IgD-negative memory B cell (primary cell): ENCODE data around the gene GPR173. TPM values are rescaled to one million over a fixed set of nuclear protein-coding genes. Genes with fewer than 3 reads are reported as not detected.
A peak's percentile ranks its signal among the peaks of the same experiment; 100 is the strongest.

ENCODE experiments used
- H3K27ac Mint-ChIP-seq, 3 donors: one replicate each; pipeline ENCODE4 v1.8.0; 2020 to 2022; ENCODE audit warnings: mild to moderate bottlenecking in 3 of 3, mixed read lengths in 3 of 3, moderate library complexity in 1 of 3
- H3K27me3 Mint-ChIP-seq: one replicate; pipeline ENCODE4 v1.8.0; 2021; ENCODE audit warnings: mixed read lengths
- H3K36me3 Mint-ChIP-seq: one replicate; pipeline ENCODE4 v1.8.0; 2020; ENCODE audit warnings: mild to moderate bottlenecking, mixed read lengths
- H3K4me1 Mint-ChIP-seq, 3 donors: one replicate each; pipeline ENCODE4 v1.8.0; 2020 to 2022; ENCODE audit warnings: mixed read lengths in 3 of 3, mild to moderate bottlenecking in 1 of 3
- H3K4me3 Mint-ChIP-seq, 4 donors: one replicate each; pipeline ENCODE4 v1.8.0; 2020 to 2022; ENCODE audit warnings: mild to moderate bottlenecking in 4 of 4, mixed read lengths in 4 of 4, moderate library complexity in 3 of 4
- H3K9me3 Mint-ChIP-seq, 3 donors: one replicate each; pipeline ENCODE4 v1.8.0; 2020 to 2021; ENCODE audit warnings: mixed read lengths in 3 of 3, mild to moderate bottlenecking in 1 of 3
- polyA plus RNA-seq: library from polyadenylated mRNA; unstranded; fragments of 300-500 nt; fragmentation: Illumina TruSeq; gene quantifications from one replicate; pipeline ENCODE4 v1.2.3, GENCODE V29; 2021

The GPR173 gene
- polyA plus RNA-seq, 1 donor from 2014 or later: not detected

DNA sequence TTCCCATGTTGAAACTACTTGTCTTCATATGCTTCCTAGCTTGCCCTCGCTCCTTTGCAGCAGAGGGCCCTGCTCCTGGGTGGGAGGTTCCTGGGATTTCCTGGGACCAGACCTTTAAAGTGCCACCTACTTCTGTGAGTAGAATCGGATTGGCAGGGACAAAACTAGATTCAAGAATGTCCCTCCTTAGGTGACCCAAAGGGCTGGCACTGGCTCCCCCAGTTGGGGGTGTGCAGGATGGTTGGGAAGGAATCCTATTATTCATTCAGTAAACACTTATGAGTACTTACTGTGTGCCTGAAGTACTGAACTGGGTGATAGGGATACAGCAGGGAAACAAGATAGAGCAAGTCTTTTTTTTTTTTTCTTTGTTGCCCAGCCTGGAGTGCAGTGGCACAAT lies 42.8 kb downstream of the GPR173 start:
- peaks cover 2% of the 10 kb centered on the region for H3K27me3 Mint-ChIP-seq
- no peak overlapping the region for H3K4me3 Mint-ChIP-seq
- H3K9me3 Mint-ChIP-seq: no peaks in the 10 kb centered on the region
- peaks cover 9 to 27% (median 14%) of the 10 kb centered on the region in 3 donors for H3K4me1 Mint-ChIP-seq
- no peaks in the 10 kb centered on the region for H3K36me3 Mint-ChIP-seq
- no peak overlapping the region for H3K27ac Mint-ChIP-seq

DNA sequence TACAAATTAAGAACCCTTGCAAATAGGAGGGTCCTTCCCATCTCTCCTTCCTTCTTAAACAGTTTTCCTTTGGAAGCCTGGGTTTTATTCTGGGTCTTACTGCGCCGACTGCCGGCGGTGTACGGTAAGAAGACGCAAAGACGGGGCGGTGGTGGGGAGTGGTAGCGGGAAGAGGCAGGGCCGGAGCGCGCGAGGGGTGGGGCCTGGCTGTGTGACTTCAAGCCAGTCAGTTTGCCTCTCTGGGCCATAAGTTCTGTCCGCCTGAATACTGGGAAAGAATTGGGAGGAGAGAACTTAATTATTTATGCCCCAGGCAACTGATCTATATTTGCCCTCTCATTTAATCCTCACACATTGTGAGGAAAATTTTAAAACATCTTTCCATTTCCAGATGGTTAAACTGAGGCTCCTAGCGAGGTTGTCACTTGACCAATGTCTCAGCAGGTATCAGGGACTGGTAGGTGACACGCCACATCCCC lies 44.6 kb downstream of the GPR173 start:
- peaks cover under 1% of the 10 kb centered on the region for H3K27me3 Mint-ChIP-seq

DNA sequence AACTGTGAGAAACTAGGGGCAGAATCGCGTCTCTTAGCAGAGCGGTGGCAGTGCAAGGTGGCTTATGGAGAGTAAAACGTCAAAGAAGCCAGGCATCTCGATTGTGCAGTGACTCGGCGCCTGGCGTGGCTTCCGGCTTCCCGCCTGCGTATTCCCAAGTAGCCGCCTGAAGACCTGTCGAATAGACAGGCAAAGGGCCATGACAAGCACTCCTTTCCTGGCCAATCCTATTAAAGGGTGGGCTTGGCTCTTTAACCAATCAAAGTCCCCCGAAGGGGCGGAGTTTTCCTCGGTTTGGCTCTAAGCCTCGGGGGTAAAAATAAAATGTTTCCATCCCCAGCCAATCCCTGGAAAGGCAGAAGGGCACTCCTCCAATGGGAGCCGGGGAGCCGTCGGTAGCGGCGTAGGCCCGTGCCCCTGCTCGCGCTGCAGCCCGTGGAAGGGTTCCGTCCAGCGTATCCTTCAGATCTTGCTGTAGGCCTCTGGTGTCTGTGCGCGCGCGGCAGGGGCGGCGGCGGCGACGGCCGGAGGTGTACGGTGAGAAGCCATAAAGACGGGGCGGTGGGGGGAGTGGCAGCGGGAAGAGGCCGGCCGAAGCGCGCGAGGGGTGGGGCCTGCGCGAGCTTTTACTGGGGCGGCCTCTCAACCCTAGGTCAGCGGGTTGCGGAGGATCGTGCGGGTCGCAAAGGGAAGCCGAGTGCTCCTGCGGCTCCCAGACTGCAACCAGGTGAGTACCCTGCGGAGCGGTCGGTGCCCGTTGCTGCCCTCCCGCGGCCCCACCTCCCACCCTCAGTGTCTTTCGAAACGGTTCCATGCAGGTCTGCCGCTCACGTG lies 45.4 kb downstream of the GPR173 start, which contains the start of gene KANTR:
TSS of gene KANTR (plus strand) at position 395 of the 834 bp plus-strand sequence. CDS start 30,131 bp downstream, outside the sequence.
- H3K9me3 Mint-ChIP-seq: no peaks in the 10 kb centered on the region
- H3K27me3 Mint-ChIP-seq: no peaks in the 10 kb centered on the region
- no peaks in the 10 kb centered on the region for H3K36me3 Mint-ChIP-seq
- H3K27ac Mint-ChIP-seq: peak within 1 kb of the TSS; percentile 77 to 99 (median 93)
- peak within 1 kb of the TSS; percentile 86 to 99 (median 94) for H3K4me3 Mint-ChIP-seq
- H3K4me1 Mint-ChIP-seq: peaks cover 6 to 21% (median 7%) of the 10 kb centered on the region in 3 donors

More for the DNA sequence above, 44.6 kb downstream of the GPR173 start:
- no peaks in the 10 kb centered on the region for H3K9me3 Mint-ChIP-seq
- no peaks in the 10 kb centered on the region for H3K36me3 Mint-ChIP-seq
- peak overlapping the region; percentile 86 to 99 (median 94) for H3K4me3 Mint-ChIP-seq
- peaks cover 8 to 27% (median 12%) of the 10 kb centered on the region in 3 donors for H3K4me1 Mint-ChIP-seq
- peak overlapping the region; percentile 77 to 99 (median 93) for H3K27ac Mint-ChIP-seq

DNA sequence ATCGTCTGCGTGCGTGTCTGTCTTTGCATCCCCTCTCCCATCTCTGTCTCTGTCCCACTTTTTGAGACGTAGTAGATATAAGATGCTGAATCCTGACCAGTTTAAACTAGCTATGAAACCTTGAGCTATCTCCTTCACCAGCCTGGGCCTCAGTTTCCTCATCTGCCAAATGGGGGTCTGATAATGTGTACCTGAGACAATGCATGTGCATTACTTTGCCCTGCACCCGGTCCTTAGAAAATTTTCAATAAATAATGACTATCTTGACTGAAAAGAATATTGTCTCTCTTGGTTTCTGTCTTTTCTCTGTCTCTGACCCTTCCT lies 46.0 kb downstream of the GPR173 start:
- peak overlapping the region; percentile 86 to 99 (median 94) for H3K4me3 Mint-ChIP-seq
- H3K27ac Mint-ChIP-seq: peak overlapping the region in 2 of 3 donors; percentile 0 to 99
- H3K9me3 Mint-ChIP-seq: no peaks in the 10 kb centered on the region
- no peaks in the 10 kb centered on the region for H3K27me3 Mint-ChIP-seq
- no peaks in the 10 kb centered on the region for H3K36me3 Mint-ChIP-seq
- peaks cover 5 to 16% (median 6%) of the 10 kb centered on the region in 3 donors for H3K4me1 Mint-ChIP-seq

DNA sequence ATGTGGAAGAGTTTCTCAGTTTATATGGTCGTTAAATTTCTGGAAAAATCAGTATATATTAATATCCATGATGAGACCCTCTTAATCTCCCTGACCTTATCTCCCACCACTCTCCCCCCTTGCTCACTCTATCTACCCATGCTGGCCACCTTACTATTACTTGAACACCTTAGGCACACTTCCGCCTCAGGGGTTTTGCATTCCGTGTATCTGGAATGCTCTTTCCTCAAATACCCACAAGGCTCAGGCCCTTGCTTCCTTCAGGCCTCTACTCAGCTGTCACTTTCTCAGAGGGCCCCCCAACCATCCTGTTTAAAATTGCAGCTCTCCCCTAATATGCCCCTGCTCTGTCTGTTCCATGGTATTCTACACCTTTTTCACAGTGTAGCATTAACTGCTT lies 47.2 kb downstream of the GPR173 start:
- Mint-ChIP-seq H3K27me3 (no peaks in the 10 kb centered on the region), H3K4me3 (peak overlapping the region in 1 of 4 donors; percentile 67)

DNA sequence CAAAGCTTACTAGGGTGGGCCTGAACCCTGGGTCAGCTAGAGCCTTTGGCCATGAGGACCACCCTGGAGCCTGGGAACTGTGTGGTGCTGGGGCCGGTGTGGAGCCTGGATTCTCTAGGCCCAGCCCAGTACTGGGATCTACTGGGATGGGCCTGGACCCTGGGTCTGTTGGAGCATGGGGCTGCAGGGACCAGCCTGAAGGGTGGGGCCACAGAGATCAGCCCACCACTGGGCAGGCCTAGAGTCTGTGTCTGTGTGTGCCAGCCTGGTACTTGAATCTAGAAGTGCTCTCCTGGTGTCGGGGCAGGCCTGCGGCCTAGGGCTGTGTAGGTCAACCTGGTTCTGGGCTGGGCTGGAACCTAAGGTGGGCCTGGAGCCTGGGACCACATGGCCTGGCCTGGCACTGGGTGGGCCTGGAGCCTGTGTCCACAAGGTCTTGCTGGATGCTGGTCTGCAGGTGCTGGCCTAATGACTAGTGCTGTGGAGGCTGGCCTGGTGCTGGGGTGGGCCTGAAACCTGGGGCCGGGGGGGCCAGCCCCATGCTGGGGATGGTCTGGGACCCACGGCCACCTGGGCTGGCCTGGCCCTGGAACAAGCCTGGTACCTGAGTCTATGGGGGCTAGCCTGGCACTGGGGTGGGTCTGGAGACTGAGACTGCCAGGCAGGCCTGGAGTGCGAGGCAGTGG lies 66.4 kb downstream of the GPR173 start:
- H3K27ac Mint-ChIP-seq: no peak overlapping the region
- H3K9me3 Mint-ChIP-seq: no peaks in the 10 kb centered on the region
- H3K36me3 Mint-ChIP-seq: peaks cover 2% of the 10 kb centered on the region
- peak overlapping the region in 1 of 4 donors; percentile 33 for H3K4me3 Mint-ChIP-seq
- H3K4me1 Mint-ChIP-seq: no peaks in the 10 kb centered on the region
- H3K27me3 Mint-ChIP-seq: peaks cover under 1% of the 10 kb centered on the region

More for the DNA sequence above, 47.2 kb downstream of the GPR173 start:
- no peak overlapping the region for H3K27ac Mint-ChIP-seq
- peaks cover 6 to 16% (median 6%) of the 10 kb centered on the region in 3 donors for H3K4me1 Mint-ChIP-seq
- no peaks in the 10 kb centered on the region for H3K36me3 Mint-ChIP-seq
- no peaks in the 10 kb centered on the region for H3K9me3 Mint-ChIP-seq

DNA sequence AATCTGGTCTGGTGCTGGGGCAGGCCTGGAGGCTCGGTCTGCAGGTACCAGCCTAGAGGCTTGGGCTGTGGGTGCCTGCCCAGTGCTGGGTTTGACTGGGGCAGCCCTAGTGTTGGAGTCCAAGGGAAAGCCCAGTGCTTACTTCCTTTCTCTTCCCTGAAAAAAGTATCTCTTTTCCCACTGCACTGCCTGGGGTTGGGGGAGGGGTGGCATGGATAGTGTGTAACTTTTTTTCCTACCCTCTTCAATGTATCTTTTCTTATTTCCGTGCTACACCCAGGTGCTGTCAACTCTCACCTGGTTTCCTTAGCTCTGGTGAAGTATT lies 66.9 kb downstream of the GPR173 start:
- H3K36me3 Mint-ChIP-seq: peaks cover 2% of the 10 kb centered on the region
- H3K4me1 Mint-ChIP-seq: no peaks in the 10 kb centered on the region
- no peak overlapping the region for H3K4me3 Mint-ChIP-seq
- no peaks in the 10 kb centered on the region for H3K9me3 Mint-ChIP-seq
- no peaks in the 10 kb centered on the region for H3K27me3 Mint-ChIP-seq
- no peak overlapping the region for H3K27ac Mint-ChIP-seq

DNA sequence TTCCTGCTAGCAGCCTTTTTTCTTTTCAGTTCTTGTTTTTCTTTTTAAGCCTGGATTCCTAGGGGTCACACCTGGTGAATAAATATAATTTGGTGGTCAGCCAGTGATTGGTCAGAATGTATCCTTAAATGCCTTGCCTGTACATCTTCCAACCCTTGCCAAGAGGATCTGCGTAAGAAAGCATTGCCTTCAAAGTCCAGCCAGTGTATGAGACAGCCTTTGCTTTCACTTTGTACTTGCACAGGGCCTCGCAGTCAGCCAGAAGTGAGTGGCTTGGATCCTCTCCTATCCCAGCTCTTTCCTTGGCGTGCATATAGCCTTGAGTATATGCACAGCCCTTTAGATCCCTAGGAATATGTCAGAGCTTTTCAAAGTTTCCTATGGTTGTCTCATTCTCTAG lies 67.5 kb downstream of the GPR173 start:
- Mint-ChIP-seq H3K36me3 (peaks cover 2% of the 10 kb centered on the region), H3K9me3 (no peaks in the 10 kb centered on the region), H3K27me3 (no peaks in the 10 kb centered on the region), H3K4me3 (no peak overlapping the region), H3K27ac (no peak overlapping the region), H3K4me1 (no peaks in the 10 kb centered on the region)

DNA sequence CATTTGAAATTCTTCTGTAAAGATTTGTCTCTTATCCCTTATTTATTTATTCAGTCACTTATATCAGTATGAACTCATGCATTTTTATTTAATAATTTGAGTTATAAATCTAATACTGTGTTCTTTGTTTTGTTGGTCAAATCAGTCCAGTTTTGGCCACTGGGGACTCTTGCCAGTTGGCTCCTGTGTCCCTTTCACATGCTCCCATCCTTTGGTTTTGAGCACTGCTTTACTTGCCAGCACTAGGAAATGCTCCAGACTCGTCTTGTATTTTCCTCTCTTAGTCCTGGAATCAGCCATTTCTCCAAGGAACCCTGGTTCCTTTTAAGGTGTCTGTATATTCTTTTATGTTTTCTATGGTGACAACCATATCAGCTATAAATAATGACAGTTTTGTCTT lies 73.4 kb downstream of the GPR173 start:
- Mint-ChIP-seq H3K27me3 (no peaks in the 10 kb centered on the region), H3K36me3 (peaks cover 6% of the 10 kb centered on the region), H3K4me3 (no peak overlapping the region), H3K4me1 (peaks cover 0 to 2% (median 1%) of the 10 kb centered on the region in 3 donors), H3K27ac (no peak overlapping the region), H3K9me3 (peaks cover 0 to 5% (median 3%) of the 10 kb centered on the region in 3 donors)

DNA sequence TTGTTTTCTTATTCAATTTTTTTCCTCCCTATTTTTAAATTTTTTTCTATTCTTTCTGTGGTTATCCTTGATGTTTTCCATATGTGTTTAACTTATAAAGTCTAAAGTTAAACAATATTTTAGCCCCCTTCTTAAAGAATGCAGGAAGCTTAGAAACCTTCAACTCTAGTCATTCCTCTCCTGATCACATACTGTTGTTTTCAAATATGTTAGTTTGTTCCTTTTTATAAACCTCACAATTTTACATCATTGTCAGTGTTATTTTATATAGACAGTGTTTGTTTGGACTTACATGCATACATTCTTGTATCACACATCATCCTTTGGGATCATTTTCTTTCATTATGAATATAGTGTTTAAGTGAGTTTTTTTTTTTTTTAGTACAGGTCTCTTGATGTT lies 76.9 kb downstream of the GPR173 start:
- Mint-ChIP-seq H3K4me3 (no peak overlapping the region), H3K9me3 (peaks cover 0 to 5% (median 3%) of the 10 kb centered on the region in 3 donors), H3K4me1 (peaks cover 0 to 2% (median 1%) of the 10 kb centered on the region in 3 donors), H3K27ac (no peak overlapping the region), H3K27me3 (no peaks in the 10 kb centered on the region), H3K36me3 (peaks cover 6% of the 10 kb centered on the region)

DNA sequence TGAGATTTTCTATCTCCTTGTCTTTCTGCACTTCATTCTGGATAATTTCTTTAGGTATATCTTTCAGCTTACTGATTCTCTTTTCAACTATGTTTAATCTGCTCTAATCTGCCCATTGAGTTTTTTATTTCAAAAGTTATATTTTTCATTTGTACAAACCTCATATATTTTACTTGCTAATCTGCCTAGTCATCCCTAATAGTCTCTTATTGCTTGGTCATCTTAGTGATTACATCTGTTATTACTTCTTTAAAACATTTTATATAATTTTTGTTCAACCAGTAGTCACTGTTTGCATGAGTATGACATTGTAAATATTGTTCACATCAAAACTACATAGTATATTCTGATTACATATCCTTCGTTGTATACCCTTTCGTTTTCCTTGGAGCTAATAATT lies 77.8 kb downstream of the GPR173 start:
- peaks cover 0 to 2% (median 1%) of the 10 kb centered on the region in 3 donors for H3K4me1 Mint-ChIP-seq
- H3K4me3 Mint-ChIP-seq: no peak overlapping the region
- no peak overlapping the region for H3K27ac Mint-ChIP-seq
- H3K27me3 Mint-ChIP-seq: no peaks in the 10 kb centered on the region
- peaks cover 6% of the 10 kb centered on the region for H3K36me3 Mint-ChIP-seq
- H3K9me3 Mint-ChIP-seq: peaks cover 0 to 5% (median 3%) of the 10 kb centered on the region in 3 donors

DNA sequence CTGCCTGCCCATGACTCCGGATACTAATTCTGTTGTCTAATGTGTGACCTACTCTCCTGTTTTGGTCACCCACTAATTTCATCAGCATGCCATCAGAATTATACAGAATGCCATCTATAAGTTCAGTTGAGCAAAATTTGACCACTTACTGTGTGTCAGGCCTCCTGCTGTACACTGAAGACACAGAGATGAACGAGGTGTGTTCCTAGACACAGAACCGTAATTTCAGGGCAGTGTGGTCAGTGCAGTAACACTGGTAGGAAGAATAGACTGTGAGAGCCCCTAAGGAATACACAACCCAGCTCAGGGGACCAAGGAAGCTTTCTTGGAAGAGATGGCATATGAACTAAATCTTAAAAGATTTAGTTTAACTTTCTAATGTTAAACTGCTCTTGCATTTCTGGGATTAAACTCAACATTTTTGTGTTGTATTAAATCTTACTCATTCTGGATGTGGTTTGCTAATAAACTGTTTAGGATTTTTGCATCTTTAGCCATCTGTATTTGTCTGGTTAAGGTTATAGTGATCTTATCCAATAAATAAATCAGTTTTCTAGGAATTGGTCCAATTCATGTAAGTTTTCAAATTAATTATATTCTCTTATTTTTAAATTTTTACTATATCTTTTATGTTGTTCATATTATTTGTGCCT lies 79.6 kb downstream of the GPR173 start:
- H3K4me3 Mint-ChIP-seq: no peak overlapping the region
- no peak overlapping the region for H3K27ac Mint-ChIP-seq
- H3K36me3 Mint-ChIP-seq: peaks cover 8% of the 10 kb centered on the region
- H3K9me3 Mint-ChIP-seq: peaks cover 0 to 5% (median 3%) of the 10 kb centered on the region in 3 donors
- no peaks in the 10 kb centered on the region for H3K27me3 Mint-ChIP-seq
- peaks cover 0 to 2% (median 0%) of the 10 kb centered on the region in 3 donors for H3K4me1 Mint-ChIP-seq
